HUES48 (cell line): ENCODE data around the gene CHRDL2.

Experiments
- H3K27ac ChIP-seq: one replicate; pipeline ENCODE4 v1.7.0; 2013; ENCODE audit warnings: low read depth, low read length, inconsistent platforms
- H3K27me3 ChIP-seq: 2 replicates; pipeline ENCODE4 v1.6.1; 2013; ENCODE audit warnings: mild to moderate bottlenecking, low read length; ENCODE audit not compliant: control insufficient read depth, insufficient read depth
- H3K36me3 ChIP-seq: 2 replicates; pipeline ENCODE4 v1.6.1; 2013; ENCODE audit warnings: low read length; ENCODE audit not compliant: control insufficient read depth, insufficient read depth
- H3K4me1 ChIP-seq: 2 replicates; pipeline ENCODE4 v1.6.1; 2013; ENCODE audit warnings: mild to moderate bottlenecking, low read length; ENCODE audit not compliant: control insufficient read depth, insufficient read depth
- H3K4me3 ChIP-seq: 2 replicates; pipeline ENCODE4 v1.5.1; 2013; ENCODE audit warnings: mild to moderate bottlenecking, low read depth, low read length
- H3K9ac ChIP-seq: 2 replicates; pipeline ENCODE4 v1.6.1; 2013; ENCODE audit warnings: mild to moderate bottlenecking, low read depth, low read length, moderate library complexity
- H3K9me3 ChIP-seq: 2 replicates; pipeline ENCODE4 v1.6.1; 2013; ENCODE audit warnings: low read length; ENCODE audit not compliant: control insufficient read depth, insufficient read depth

CHRDL2 gene

GRCh38 chr11:74678041-74678440, 53.2 kb downstream of the CHRDL2 start:
- Histone ChIP-seq H3K4me1 (no peaks in the 10 kb centered on the region), H3K4me3 (no peak overlapping the region), H3K9me3 (no peaks in the 10 kb centered on the region), H3K9ac (no peak overlapping the region), H3K27me3 (peaks cover 9% of the 10 kb centered on the region), H3K36me3 (no peaks in the 10 kb centered on the region), H3K27ac (no peak overlapping the region)

- 0 out of 2 replicates have a peak, but pooled peaks cover under 1% of the 10 kb centered on the region for H3K27me3 ChIP-seq
- H3K36me3 ChIP-seq: no peaks in the 10 kb centered on the region
- no peak overlapping the region for H3K4me3 ChIP-seq
- H3K9me3 ChIP-seq: no peaks in the 10 kb centered on the region
- H3K9ac ChIP-seq: no peak overlapping the region
- H3K4me1 ChIP-seq: no peaks in the 10 kb centered on the region
- no peak overlapping the region for H3K27ac ChIP-seq
Measured at GRCh38 chr11:74677131-74677530, 54.1 kb downstream of the CHRDL2 start.

- Histone ChIP-seq H3K27me3 (no peaks in the 10 kb centered on the region), H3K9me3 (no peaks in the 10 kb centered on the region), H3K4me1 (no peaks in the 10 kb centered on the region), H3K36me3 (no peaks in the 10 kb centered on the region), H3K27ac (no peak overlapping the region), H3K9ac (no peak overlapping the region), H3K4me3 (no peak overlapping the region)
Measured at GRCh38 chr11:74676596-74676995, 54.6 kb downstream of the CHRDL2 start.

GRCh38 chr11:74675761-74676160, 55.5 kb downstream of the CHRDL2 start:
- H3K4me1 ChIP-seq: no peaks in the 10 kb centered on the region
- no peak overlapping the region for H3K4me3 ChIP-seq
- H3K36me3 ChIP-seq: no peaks in the 10 kb centered on the region
- H3K9me3 ChIP-seq: no peaks in the 10 kb centered on the region
- no peaks in the 10 kb centered on the region for H3K27me3 ChIP-seq
- no peak overlapping the region for H3K27ac ChIP-seq
- H3K9ac ChIP-seq: no peak overlapping the region

DNA sequence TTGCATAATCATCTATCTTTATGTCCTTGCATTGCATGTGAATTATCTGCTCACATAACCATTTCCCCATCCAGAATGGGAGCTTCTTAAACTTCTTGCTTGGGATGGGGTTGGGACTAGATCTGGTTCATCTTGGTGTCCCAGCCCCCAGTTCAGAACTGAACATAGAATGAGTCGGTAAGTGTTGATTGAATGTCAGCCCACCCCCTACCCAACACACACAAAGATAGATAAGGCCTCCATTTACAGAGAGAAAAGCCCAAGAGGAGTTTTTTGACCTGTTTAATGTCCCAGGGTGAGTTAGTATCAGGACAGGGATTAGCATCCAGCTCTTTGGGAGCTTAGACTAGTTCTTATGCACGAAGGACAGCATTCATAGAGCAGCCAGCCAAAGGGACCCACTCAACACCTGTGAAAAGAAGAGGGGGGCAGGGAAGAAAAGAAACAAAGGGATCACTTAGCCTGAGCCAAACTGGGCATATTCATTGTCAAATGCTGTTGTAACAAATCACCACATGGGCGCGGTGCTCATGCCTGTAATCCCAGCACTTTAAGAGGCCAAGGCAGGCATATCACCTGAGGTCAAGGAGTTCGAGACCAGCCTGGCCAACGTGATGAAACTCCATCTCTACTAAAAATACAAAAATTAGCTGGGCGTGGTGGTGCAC, 57.4 kb downstream of the CHRDL2 start:
- Histone ChIP-seq H3K9me3 (no peaks in the 10 kb centered on the region), H3K9ac (no peak overlapping the region), H3K36me3 (no peaks in the 10 kb centered on the region), H3K4me3 (no peak overlapping the region), H3K27ac (no peak overlapping the region), H3K4me1 (no peaks in the 10 kb centered on the region), H3K27me3 (no peaks in the 10 kb centered on the region)

DNA sequence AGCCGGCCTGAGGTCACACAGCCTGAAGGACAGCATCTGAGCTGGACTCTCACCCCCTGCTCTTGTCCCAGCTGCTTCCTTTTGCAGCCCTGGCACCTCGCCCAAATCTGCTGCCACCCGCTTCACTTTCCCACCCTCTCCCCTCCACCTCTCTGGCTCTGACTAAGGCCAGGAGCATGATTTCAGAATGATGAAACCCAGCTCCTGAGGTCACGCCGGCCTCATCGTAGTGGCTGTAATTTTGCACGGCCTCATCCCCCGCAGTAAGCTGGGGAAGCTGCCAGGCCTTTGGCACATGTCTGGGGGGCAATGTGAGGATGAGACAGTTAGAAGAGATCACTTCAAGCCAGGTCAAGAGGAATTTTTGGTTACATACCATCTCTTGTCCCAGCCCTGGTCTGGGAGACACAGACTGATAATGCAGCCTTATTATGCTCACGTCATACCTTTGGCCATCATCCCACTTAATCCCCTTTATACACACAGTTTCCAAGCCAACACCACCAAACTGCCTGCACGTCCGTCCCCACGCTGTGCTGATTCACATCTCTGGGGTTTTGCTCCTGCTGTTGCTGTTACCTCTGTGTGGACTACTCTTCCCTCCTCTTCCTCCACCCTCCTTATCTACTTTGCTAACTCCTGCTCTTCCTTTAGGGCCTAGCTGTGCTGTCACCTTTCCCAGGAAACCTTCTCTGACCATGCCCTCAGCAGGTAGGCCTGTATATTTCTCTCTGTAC, 58.1 kb downstream of the CHRDL2 start:
- H3K36me3 ChIP-seq: no peaks in the 10 kb centered on the region
- no peak overlapping the region for H3K4me3 ChIP-seq
- no peak overlapping the region for H3K9ac ChIP-seq
- H3K27me3 ChIP-seq: no peaks in the 10 kb centered on the region
- H3K9me3 ChIP-seq: no peaks in the 10 kb centered on the region
- no peak overlapping the region for H3K27ac ChIP-seq
- no peaks in the 10 kb centered on the region for H3K4me1 ChIP-seq

- no peak overlapping the region for H3K27ac ChIP-seq
- H3K9ac ChIP-seq: no peak overlapping the region
- H3K4me3 ChIP-seq: no peak overlapping the region
- no peaks in the 10 kb centered on the region for H3K9me3 ChIP-seq
- no peaks in the 10 kb centered on the region for H3K4me1 ChIP-seq
- H3K27me3 ChIP-seq: no peaks in the 10 kb centered on the region
- no peaks in the 10 kb centered on the region for H3K36me3 ChIP-seq
Measured at GRCh38 chr11:74672332-74672955, 58.8 kb downstream of the CHRDL2 start.

DNA sequence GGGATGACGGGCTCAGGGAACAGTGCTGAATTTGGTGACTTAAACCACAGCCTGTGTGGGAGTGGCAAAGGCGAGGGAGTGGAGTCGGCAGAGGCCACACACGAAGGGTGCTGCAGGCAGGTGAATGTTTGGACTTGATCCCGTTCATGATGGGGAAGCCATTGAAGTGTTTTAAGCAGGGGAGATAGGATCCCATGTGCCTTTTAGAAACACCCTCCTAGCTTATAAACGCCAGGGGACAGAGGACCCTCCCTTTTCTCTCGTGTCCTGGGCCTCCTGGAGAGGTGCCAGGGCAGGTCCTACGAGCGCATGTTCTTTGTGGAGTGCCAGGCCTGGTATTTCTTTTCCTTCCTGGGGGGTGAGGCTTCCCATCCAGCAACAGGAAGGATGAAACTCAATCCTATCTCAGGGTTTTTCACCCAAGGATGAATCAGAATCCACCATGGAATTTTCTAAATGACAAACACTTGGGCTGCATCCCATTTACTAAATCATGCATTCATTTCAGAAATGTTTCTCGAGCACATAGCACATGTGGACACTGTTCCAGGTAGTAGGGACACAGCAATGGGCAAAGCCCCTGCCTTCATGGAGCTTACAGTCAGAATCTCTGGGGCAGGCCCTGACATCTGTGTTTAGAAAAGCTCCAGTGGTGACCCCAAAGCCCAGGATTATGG, 59.6 kb downstream of the CHRDL2 start:
- no peaks in the 10 kb centered on the region for H3K27me3 ChIP-seq
- no peaks in the 10 kb centered on the region for H3K36me3 ChIP-seq
- no peak overlapping the region for H3K4me3 ChIP-seq
- H3K9ac ChIP-seq: no peak overlapping the region
- no peaks in the 10 kb centered on the region for H3K4me1 ChIP-seq
- no peak overlapping the region for H3K27ac ChIP-seq
- no peaks in the 10 kb centered on the region for H3K9me3 ChIP-seq

DNA sequence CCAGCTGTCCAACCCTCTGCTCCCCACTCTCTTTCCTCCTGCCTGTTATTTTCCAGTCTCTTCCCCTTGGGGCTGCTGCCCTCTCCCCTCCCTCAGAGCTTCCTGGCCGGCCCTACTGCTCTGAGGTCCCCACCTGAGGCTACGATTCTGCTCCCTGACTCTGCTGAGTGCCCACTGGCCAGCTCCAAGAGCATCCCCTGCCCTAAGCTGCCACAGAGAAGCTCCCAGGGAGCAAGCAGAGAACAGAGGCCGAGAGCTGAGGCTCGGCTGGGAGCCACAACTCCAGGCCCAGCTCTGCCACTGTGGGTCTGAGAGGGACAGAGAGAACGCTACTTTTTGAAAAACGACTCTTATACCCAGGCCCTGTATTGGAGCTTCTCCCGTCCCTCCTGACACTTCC, 61.1 kb downstream of the CHRDL2 start:
- Histone ChIP-seq H3K27me3 (no peaks in the 10 kb centered on the region), H3K27ac (no peak overlapping the region), H3K4me3 (no peak overlapping the region), H3K4me1 (no peaks in the 10 kb centered on the region), H3K9me3 (no peaks in the 10 kb centered on the region), H3K9ac (no peak overlapping the region), H3K36me3 (no peaks in the 10 kb centered on the region)

- no peaks in the 10 kb centered on the region for H3K27me3 ChIP-seq
- H3K9me3 ChIP-seq: no peaks in the 10 kb centered on the region
- H3K9ac ChIP-seq: no peak overlapping the region
- no peak overlapping the region for H3K27ac ChIP-seq
- H3K4me1 ChIP-seq: no peaks in the 10 kb centered on the region
- no peak overlapping the region for H3K4me3 ChIP-seq
- H3K36me3 ChIP-seq: no peaks in the 10 kb centered on the region
Measured at GRCh38 chr11:74669211-74670160, 61.7 kb downstream of the CHRDL2 start.
